HG02870 (cell line): ENCODE results near the gene GRAMD1A.
"Not testable (repeated sequence)": the region's sequence is repeated elsewhere in the genome, so short reads cannot be mapped to it uniquely, and the experiment has no call there.

Experiments used
- ATAC-seq: cut with Tn5 transposase; IDR thresholded peaks from one replicate; pipeline ENCODE4 v1.9.1; 2021; ENCODE audit warnings: mild to moderate bottlenecking, moderate library complexity; ENCODE audit not compliant: unreplicated experiment

GRAMD1A gene

GRCh38 chr19:34999498-35000337 lies at the start of gene GRAMD1A:
TSS of gene GRAMD1A (plus strand) at chr19:35000323. CDS start at chr19:35000479, 156 bp downstream.
- ATAC-seq = no peak

GRCh38 chr19:34953092-34953491 lies 47.0 kb upstream of the GRAMD1A start:
- no peak for ATAC-seq

GRCh38 chr19:34957830-34958751 lies 42.0 kb upstream of the GRAMD1A start:
- ATAC-seq = no peak

GRCh38 chr19:34959021-34959420 lies 41.1 kb upstream of the GRAMD1A start:
- no peak for ATAC-seq

- ATAC-seq = no peak
Measured at GRCh38 chr19:34960103-34960805, 39.9 kb upstream of the GRAMD1A start.

GRCh38 chr19:34960940-34961679 lies 39.0 kb upstream of the GRAMD1A start:
- no peak for ATAC-seq

GRCh38 chr19:34961775-34962686 lies 38.1 kb upstream of the GRAMD1A start:
- no peak for ATAC-seq

- ATAC-seq = no peak
Measured at GRCh38 chr19:34962687-34963572, 37.2 kb upstream of the GRAMD1A start.

- ATAC-seq = peak; percentile 57
Measured at GRCh38 chr19:34963573-34964406, 36.3 kb upstream of the GRAMD1A start, which contains the start of gene ZNF792. TSS of gene ZNF792 (minus strand) at chr19:34964229. CDS start at chr19:34963662, 567 bp downstream.

GRCh38 chr19:34964598-34964997 lies 35.5 kb upstream of the GRAMD1A start:
- ATAC-seq = no peak

GRCh38 chr19:34965505-34965904 lies 34.6 kb upstream of the GRAMD1A start:
- ATAC-seq = not testable (repeated sequence)

- no peak for ATAC-seq
Measured at GRCh38 chr19:34967551-34967950, 32.6 kb upstream of the GRAMD1A start.

- ATAC-seq = no peak
Measured at GRCh38 chr19:34969721-34970120, 30.4 kb upstream of the GRAMD1A start.

GRCh38 chr19:34970185-34970780 lies 29.8 kb upstream of the GRAMD1A start:
- ATAC-seq = not testable (repeated sequence)

- ATAC-seq = no peak
Measured at GRCh38 chr19:34972163-34972705, 27.9 kb upstream of the GRAMD1A start.

- ATAC-seq = no peak
Measured at GRCh38 chr19:34974646-34975045, 25.5 kb upstream of the GRAMD1A start.

GRCh38 chr19:34975056-34975455 lies 25.1 kb upstream of the GRAMD1A start:
- no peak for ATAC-seq
